K562 (cell line): ENCODE data around the gene DDOST. TPM values are rescaled to one million over a fixed set of nuclear protein-coding genes. Genes with fewer than 3 reads are reported as not detected.
A peak's percentile ranks its signal among the peaks of the same experiment; 100 is the strongest.

Experiments used
- ETS1 ChIP-seq: conservative IDR thresholded peaks from 2 replicates; pipeline ENCODE4 v1.6.1; 2011; ENCODE audit warnings: low read depth, mild to moderate bottlenecking, low read length; ENCODE audit not compliant: control insufficient read depth
- GABPA ChIP-seq: fragments of 200-800 bp; sonication (Bioruptor generic); conservative IDR thresholded peaks from 2 replicates; pipeline ENCODE4 v1.6.1; 2016; ENCODE audit warnings: low read depth, missing genetic modification characterization, missing compliant biosample characterization
- GTF2A2 ChIP-seq: IDR thresholded peaks from 2 replicates; pipeline ENCODE4 v1.6.1; 2016; ENCODE audit warnings: mild to moderate bottlenecking, missing genetic modification characterization, missing compliant biosample characterization
- GTF2B ChIP-seq: IDR thresholded peaks from 2 replicates; pipeline ENCODE4 v1.6.1; 2011; ENCODE audit not compliant: insufficient read length; ENCODE audit errors: extremely low read depth
- GTF3C2 ChIP-seq: IDR thresholded peaks from 3 replicates; pipeline ENCODE4 v1.6.1; 2011; ENCODE audit warnings: borderline replicate concordance, mild to moderate bottlenecking, moderate library complexity; ENCODE audit not compliant: insufficient read length; ENCODE audit errors: extremely low read depth
- KLF6 ChIP-seq: fragments of 250-450 bp; sonication (Bioruptor Pico); IDR thresholded peaks from 2 replicates; pipeline ENCODE4 v1.4.0; 2020; ENCODE audit warnings: mild to moderate bottlenecking, moderate library complexity, borderline replicate concordance
- NEUROD1 ChIP-seq: fragments of 150-350 bp; IDR thresholded peaks from 2 replicates; pipeline ENCODE4 v1.6.1; 2014; ENCODE audit warnings: borderline replicate concordance, low read length, low read depth; ENCODE audit not compliant: partially characterized antibody
- POU5F1 ChIP-seq: fragments of 150-350 bp; IDR thresholded peaks from 2 replicates; pipeline ENCODE4 v1.6.1; 2014; ENCODE audit warnings: borderline replicate concordance, low read length, low read depth, mild to moderate bottlenecking; ENCODE audit not compliant: partially characterized antibody
- REST ChIP-seq, 2 experiments: fragments of 450-650 bp; formaldehyde crosslinking in 1 of 2; IDR thresholded peaks; 2 replicates each; pipeline versions ENCODE4 v1.4.0 to v1.6.1; 2014 to 2020; ENCODE audit warnings: mild to moderate bottlenecking in 2 of 2, borderline replicate concordance in 1 of 2, low read depth in 1 of 2
- SAFB2 ChIP-seq: fragments of 200-400 bp; formaldehyde crosslinking; IDR thresholded peaks from 2 replicates; pipeline ENCODE4 v1.6.1; 2018; ENCODE audit warnings: borderline replicate concordance, low read length, low read depth, moderate library complexity; ENCODE audit not compliant: severe bottlenecking
- ZNF696 ChIP-seq: fragments of 250-450 bp; sonication (Bioruptor Pico); conservative IDR thresholded peaks from 2 replicates; pipeline ENCODE4 v1.4.0; 2020; ENCODE audit warnings: mild to moderate bottlenecking, moderate library complexity
- polyA plus RNA-seq, 8 experiments: library from polyadenylated mRNA; depleted of rRNA in 4 of 8; stranded (reverse) in 5 of 8; unstranded in 3 of 8; fragments of >200 nt; fragmentation: Nextera tagmentation in 2 of 8; fragmentation: Illumina TruSeq in 1 of 8; extraction: Ambion mirVana in 2 of 8; extraction: Trizol in 1 of 8; gene quantifications; 2 replicates each; pipeline versions ENCODE4 v1.2.1 to v1.2.3, GENCODE V29; 2011 to 2014; ENCODE audit warnings: inconsistent platforms in 1 of 8, missing spikeins in 1 of 8
- total RNA-seq, 7 experiments: library from RNA; depleted of rRNA in 6 of 7; stranded (reverse); fragments of >200 nt in 6 of 7; fragmentation: Illumina TruSeq in 2 of 7; extraction: Trizol in 2 of 7; gene quantifications; 2 replicates each; pipeline versions ENCODE4 v1.2.1 to v1.2.3, GENCODE V29; 2011 to 2021; ENCODE audit warnings: low replicate concordance in 1 of 7

Gene DDOST
- total and polyA plus RNA-seq, 9 of the 15 experiments (the other 6 are each of a cell fraction or from before 2014, with no cell fraction given): 173 to 306 (median 222) TPM

GRCh38 chr1:20633190-20634064, 27.7 kb downstream of the DDOST start, which contains the start of gene PINK1 (continued):
- no peak for TF ChIP-seq POU5F1
- TF ChIP-seq NEUROD1: peak; percentile 43
- TF ChIP-seq KLF6 (CRISPR knock-in tag): no peak
- peak; percentile 85 for TF ChIP-seq REST (IDR thresholded peaks at IDR 0.05; ENCODE audit: borderline replicate concordance)
- peak; percentile 23; the same call in 1 of the 2 replicates for TF ChIP-seq REST (CRISPR knock-in tag; IDR thresholded peaks at IDR 0.05; ENCODE audit: low read depth)
- TF ChIP-seq ZNF696 (CRISPR knock-in tag): no peak
- TF ChIP-seq ETS1: peak; percentile 25; the same call in 1 of the 2 replicates
- no peak for TF ChIP-seq GTF2A2 (tag)
- no peak for TF ChIP-seq GTF2B
- TF ChIP-seq SAFB2: no peak
- no peak for TF ChIP-seq GTF3C2
- TF ChIP-seq GABPA (tag): peak; percentile 27; the same call in 1 of the 2 replicates
